Stimulated activated CD4-positive, alpha-beta T cell treated with anti-CD3 and anti-CD28 coated beads, Interleukin-4, amount 100 ng/mL, for 24 hours (primary cell): ENCODE results near the gene ARHGAP32.
"Not testable (repeated sequence)": the region's sequence is repeated elsewhere in the genome, so short reads cannot be mapped to it uniquely, and the experiment has no call there.

ENCODE experiments used
- DNase-seq: peaks from one replicate; pipeline ENCODE4 v3.0.0-alpha.2; 2020

ARHGAP32 gene

GRCh38 chr11:129018126-129018525 is 174.0 kb downstream of the ARHGAP32 start:
- DNase-seq, result no peak

DNA sequence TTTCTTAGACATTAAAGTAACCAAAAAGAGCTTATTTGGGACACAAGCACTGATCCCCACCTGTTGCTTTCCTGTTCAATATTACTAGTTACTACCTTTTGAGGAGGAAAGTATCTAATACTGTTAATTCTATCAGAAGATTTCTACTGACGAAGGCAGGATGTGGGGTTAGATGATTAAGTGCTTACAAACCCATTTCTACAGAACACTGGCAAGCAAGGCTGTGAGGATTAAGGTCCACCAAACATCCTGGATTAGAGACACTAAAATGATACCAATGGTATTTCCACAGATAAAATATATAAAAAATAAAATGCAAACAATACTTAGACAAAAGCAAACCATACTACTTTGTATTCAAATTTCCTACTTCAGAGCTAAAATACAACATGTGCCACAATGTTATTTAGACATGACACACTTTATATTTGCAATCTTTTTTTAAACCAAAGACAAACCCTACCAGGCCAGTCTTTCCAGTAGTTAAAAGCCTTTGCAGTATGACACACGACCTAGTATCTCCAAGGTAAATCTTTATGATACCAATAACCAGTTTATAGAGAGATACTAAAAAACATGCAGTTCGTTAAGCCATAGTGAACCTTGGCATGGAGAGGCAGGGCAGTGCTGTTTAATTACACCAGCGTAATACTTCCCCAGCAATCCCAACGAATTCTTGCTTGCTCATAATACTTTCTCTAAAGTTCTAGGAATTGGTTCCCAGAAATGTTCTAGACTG is 178.2 kb downstream of the ARHGAP32 start:
- DNase-seq, result no peak

- no peak for DNase-seq
Measured at GRCh38 chr11:129012880-129013279, 179.2 kb downstream of the ARHGAP32 start.

DNA sequence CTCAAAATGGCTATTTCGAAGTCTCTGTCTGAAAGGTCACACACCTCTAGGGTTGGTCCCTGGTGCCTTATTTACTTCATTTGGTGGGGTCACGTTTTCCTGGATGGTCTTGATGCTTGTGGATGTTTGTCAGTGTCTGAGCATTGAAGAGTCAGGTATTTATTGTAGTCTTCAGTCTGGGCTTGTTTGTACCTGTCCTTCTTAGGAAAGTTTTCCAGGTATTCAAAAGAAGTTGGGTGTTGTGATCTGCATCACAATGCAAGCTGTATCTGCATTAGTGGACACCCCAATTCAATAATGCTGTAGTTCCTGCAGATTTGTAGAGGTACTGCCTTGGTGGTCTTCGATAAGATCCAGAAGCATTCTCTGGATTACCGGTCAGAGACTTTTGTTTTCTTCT is 186.0 kb downstream of the ARHGAP32 start:
- no peak for DNase-seq

- DNase-seq, result not testable (repeated sequence)
Measured at GRCh38 chr11:128999165-128999564, 193.0 kb downstream of the ARHGAP32 start.

DNA sequence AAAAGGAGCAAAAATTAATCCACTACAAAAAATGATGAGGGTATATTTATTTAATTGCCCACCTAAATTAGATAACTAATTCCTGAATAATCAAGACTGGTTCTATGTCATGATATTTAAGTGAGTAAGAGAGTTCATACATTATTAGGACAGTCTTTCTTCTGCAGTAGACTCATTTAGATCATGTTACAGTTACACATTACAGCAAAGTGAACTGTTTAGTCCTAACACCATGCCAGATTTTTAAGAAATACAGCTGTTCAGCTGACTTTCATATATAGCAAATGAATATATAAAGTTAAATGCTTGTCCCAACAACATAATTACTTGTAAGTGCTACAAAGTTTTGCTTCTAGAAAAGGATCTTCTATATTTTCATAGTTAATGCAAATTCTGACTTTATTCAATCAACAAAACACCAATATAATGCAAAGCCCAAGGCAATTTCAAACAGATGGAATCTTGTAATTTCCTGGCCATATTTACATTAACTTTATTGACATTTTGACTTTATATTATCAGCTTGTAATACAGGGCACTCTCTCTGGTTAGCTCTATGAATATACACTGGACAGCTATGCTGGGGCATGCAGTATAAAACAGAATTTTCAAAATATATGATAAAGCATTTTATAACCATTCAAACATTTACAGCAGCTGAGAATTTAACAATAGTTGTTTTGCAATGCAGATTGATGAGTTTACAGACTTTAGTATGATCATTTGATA is 203.7 kb downstream of the ARHGAP32 start:
- no peak for DNase-seq

GRCh38 chr11:128985880-128986279 is 206.2 kb downstream of the ARHGAP32 start:
- DNase-seq, result no peak

- DNase-seq, result no peak
Measured at GRCh38 chr11:128983023-128983422, 209.1 kb downstream of the ARHGAP32 start.

DNA sequence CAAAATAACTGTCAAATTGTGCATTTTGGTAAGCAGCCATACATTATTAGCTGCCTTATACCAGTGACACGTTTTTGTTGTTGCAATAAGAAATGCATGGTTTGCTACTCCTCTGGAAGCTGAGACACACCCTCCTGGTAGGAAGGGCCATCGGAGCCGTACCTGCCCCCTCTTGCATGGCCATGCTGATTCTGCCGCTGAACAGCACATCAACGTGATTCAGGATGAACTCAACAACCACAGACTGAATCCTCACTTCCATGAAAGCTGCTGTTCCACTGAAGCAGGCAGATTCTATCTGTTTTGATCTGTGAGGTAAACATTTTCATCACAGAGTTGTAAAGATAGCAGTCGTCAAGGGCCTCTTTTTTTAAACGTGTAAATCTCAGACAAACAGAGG is 210.9 kb downstream of the ARHGAP32 start:
- DNase-seq, result no peak

GRCh38 chr11:128970598-128971190 is 221.4 kb downstream of the ARHGAP32 start:
- no peak for DNase-seq

DNA sequence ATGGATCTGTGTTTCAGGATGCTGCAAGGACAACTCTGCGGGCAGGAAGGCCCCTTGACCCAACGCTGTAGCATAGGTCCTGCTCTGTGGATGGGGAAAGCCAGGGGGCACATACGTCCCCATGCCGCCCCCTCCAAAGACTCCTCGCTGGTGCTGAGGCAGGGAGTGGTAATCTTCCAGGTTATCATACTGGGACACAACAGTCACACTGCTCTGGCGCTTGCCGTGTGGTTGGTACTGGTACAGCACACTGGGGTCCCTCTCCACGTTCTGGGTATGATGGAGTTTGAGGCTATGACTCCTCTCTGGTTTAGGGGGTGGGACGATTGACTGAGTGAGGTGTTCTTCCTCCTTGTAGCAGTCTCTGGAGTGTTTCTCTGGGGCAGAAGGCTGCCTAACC is 223.2 kb downstream of the ARHGAP32 start:
- DNase-seq, result no peak

DNA sequence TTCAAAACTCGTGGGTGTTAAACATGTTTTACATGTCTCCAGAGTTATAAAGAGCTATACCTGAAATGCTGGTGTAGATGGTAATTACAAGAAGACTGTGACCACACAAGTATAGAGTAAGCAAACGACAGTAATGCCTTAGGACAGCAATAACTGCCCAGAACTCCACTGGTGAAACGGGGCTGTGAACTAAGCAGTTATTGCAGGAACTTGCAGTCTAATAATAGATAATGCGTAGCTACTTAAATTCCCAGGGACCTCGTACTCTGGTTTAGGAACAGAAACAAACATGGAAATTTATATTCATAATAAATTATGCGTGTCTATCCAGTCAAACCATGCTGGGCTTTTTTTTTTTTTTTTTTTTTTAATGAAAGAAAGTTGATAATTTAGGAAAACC is 224.5 kb downstream of the ARHGAP32 start:
- DNase-seq, result no peak

- no peak for DNase-seq
Measured at GRCh38 chr11:128965485-128965884, 226.6 kb downstream of the ARHGAP32 start.

- no peak for DNase-seq
Measured at GRCh38 chr11:128964463-128964930, 227.6 kb downstream of the ARHGAP32 start.

DNA sequence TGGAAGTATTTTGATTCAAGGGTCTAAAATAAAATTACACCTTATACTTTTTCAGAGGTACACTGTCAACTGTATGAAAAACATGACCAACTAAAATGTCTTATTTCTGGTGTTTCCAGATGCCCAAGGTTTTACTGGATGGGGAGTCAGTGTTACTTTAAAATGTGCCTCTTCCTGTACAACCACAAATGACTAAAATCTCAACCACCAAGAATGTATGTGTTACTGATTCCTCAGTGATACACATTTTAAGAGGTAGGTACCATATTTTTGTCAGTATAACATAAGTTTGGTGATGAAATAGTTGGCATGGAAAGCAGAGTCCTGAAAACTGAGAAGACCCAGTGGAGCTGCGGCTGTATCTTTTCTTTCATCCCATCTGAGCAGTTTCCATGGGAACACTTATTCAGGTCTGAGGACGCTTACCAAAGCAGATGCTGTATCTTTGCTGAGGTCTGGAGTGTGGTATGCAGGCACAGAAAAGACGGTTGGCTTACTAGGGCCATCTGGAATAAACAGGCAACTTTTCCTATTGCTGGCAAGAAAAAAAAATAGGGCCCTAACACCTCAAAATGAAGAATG is 228.3 kb downstream of the ARHGAP32 start:
- DNase-seq, result no peak

DNA sequence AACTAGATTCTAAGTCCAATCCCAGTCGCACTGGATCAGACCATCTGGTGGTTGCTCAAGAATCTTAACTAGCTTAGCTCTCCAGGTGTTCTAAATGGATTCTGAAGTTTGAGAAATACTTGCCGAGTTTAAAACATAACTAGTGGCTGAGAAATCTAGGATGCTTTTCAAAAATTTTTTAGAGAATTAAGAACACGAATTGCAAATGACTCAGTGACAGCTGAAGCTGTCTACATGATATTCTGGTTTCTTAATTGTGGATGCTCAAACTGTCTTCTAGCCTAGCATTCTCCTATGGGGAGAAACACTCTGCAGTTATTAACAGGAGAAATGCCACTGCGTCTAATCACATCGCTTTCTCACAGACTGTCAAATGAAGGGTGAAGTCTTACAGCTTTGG is 229.2 kb downstream of the ARHGAP32 start:
- no peak for DNase-seq

GRCh38 chr11:128961645-128962044 is 230.5 kb downstream of the ARHGAP32 start:
- DNase-seq, result no peak

- no peak for DNase-seq
Measured at GRCh38 chr11:128957202-128957482, 235.0 kb downstream of the ARHGAP32 start.

GRCh38 chr11:128956401-128957201 is 235.5 kb downstream of the ARHGAP32 start:
- DNase-seq, result peak; percentile 22

DNA sequence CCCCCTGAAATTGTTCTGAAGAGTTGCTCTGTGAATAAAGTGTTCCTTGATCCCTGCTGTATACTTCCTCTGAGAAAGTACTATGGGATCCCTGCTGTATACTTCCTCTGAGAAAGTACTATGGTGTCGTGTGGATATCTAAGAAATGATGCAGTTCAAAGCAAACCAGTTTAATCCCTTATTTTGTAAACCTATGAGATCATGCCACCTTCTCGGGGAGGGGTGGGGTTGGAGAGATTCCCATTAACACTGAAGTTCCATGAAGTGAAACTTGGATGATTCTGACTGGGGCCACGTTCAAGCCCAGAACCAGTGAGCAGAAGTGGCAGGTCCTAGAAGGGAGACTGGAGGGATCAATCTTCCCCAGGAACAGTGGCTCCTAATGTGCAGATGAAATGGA is 236.5 kb downstream of the ARHGAP32 start:
- no peak for DNase-seq

DNA sequence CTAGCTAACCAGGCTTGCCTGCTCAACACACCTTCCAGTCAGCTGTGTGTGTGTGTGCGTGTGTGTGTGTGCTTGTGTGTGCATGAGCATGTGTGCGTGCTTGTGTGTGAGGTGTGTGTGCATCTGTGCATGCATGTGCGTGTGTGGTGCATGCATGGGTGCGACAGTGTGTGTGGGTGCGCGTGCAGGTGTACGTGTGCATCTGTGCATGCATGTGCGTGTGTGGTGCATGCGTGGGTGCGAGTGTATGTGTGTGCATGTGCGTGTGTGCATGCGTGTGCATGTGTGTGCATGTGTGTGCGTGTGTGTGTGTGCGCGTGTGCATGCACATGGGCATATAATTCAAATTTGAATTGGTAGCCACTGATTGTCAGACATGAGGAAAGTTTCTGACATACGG is 239.0 kb downstream of the ARHGAP32 start:
- no peak for DNase-seq

DNA sequence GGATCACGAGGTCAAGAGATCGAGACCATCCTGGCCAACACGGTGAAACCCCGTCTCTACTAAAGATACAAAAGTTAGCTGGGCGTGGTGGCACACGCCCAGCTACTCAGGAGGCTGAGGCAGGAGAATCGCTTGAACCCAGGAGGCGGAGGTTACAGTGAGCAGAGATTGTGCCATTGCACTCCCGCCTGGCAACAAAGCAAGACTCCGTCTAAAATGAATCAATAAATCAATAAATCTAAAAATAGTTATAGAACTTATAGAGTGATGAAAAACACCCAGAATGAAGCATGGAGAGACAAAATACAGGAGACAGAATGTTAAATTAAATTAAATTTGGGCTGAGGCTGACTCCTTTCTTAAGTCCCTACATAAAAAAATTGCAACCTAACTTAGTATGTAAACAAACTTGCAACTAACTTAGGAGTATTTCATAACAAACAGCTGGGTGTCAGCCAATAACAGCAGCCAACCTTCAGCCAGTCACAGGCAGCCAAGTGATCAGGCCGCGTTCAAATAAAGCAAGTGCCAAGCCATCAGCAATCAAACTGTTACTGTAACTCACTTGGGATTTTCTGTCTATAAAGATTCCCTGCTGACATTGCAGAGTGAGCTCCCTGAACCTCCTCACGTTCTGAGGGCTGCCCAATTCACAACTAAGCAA is 242.2 kb downstream of the ARHGAP32 start:
- no peak for DNase-seq
